EH (cell line): ENCODE results near the gene SOX6.
"Not testable (repeated sequence)": the region's sequence is repeated elsewhere in the genome, so short reads cannot be mapped to it uniquely, and the experiment has no call there.

Source experiments
- DNase-seq: peaks from one replicate; pipeline ENCODE4 v3.0.0-alpha.2; 2015; ENCODE audit warnings: low read depth

Gene SOX6

GRCh38 chr11:16149476-16149875 is 206.9 kb downstream of the SOX6 start:
- DNase-seq, result no peak

- DNase-seq, result no peak
Observed at GRCh38 chr11:16148301-16148931, 207.9 kb downstream of the SOX6 start.

GRCh38 chr11:16146980-16147379 is 209.4 kb downstream of the SOX6 start:
- DNase-seq, result not testable (repeated sequence)

- DNase-seq, result not testable (repeated sequence)
Observed at GRCh38 chr11:16141614-16142013, 214.7 kb downstream of the SOX6 start.

- not testable (repeated sequence) for DNase-seq
Observed at GRCh38 chr11:16141162-16141561, 215.2 kb downstream of the SOX6 start.

GRCh38 chr11:16136792-16137390 is 219.5 kb downstream of the SOX6 start:
- no peak for DNase-seq

- DNase-seq, result no peak
Observed at GRCh38 chr11:16133867-16134266, 222.5 kb downstream of the SOX6 start.

GRCh38 chr11:16127732-16128131 is 228.6 kb downstream of the SOX6 start:
- DNase-seq, result no peak

- no peak for DNase-seq
Observed at GRCh38 chr11:16126362-16126761, 230.0 kb downstream of the SOX6 start.

GRCh38 chr11:16125796-16126195 is 230.6 kb downstream of the SOX6 start:
- no peak for DNase-seq

- DNase-seq, result no peak
Observed at GRCh38 chr11:16124390-16124789, 232.0 kb downstream of the SOX6 start.

GRCh38 chr11:16121853-16122252 is 234.5 kb downstream of the SOX6 start:
- DNase-seq, result no peak

- no peak for DNase-seq
Observed at GRCh38 chr11:16120008-16120407, 236.3 kb downstream of the SOX6 start.

- DNase-seq, result no peak
Observed at GRCh38 chr11:16117989-16118756, 238.2 kb downstream of the SOX6 start.

GRCh38 chr11:16114978-16115871 is 241.1 kb downstream of the SOX6 start:
- no peak for DNase-seq

- no peak for DNase-seq
Observed at GRCh38 chr11:16114431-16114830, 241.9 kb downstream of the SOX6 start.

GRCh38 chr11:16111690-16112089 is 244.7 kb downstream of the SOX6 start:
- DNase-seq, result no peak

GRCh38 chr11:16110886-16111285 is 245.5 kb downstream of the SOX6 start:
- DNase-seq, result peak; percentile 36

- peak; percentile 46 for DNase-seq
Observed at GRCh38 chr11:16099343-16099900, 256.9 kb downstream of the SOX6 start.

- no peak for DNase-seq
Observed at GRCh38 chr11:16098526-16099205, 257.7 kb downstream of the SOX6 start.

- DNase-seq, result no peak
Observed at GRCh38 chr11:16097543-16097942, 258.8 kb downstream of the SOX6 start.
